B cell (primary cell): ENCODE results near the gene SALL4. TPM values are rescaled to one million over a fixed set of nuclear protein-coding genes. Genes with fewer than 3 reads are reported as not detected.

Source experiments
- ATAC-seq: fragments of 200-7000 bp; cut with Tn5 transposase; one replicate; pipeline ENCODE4 v1.10.0; 2021; ENCODE audit warnings: low read depth, mild to moderate bottlenecking, moderate number of reproducible peaks, moderate library complexity
- CTCF ChIA-PET: fragments of 350-600 bp; sonication (Branson Sonifier 250); formaldehyde crosslinking; loops from one replicate; lab custom pipeline; 2021; ENCODE audit warnings: antibody characterized with exemption, inconsistent platforms; lab: Charles Lee
- POLR2A ChIA-PET: fragments of 350-600 bp; sonication (Branson Sonifier 250); formaldehyde crosslinking; loops from one replicate; lab custom pipeline; 2021; ENCODE audit warnings: antibody characterized with exemption; lab: Charles Lee
- DNase-seq: peaks from one replicate; pipeline ENCODE4 v3.0.0; 2013
- H2AFZ ChIP-seq: 2 replicates; pipeline ENCODE4 v1.6.1; 2012; ENCODE audit warnings: mild to moderate bottlenecking, low read depth, low read length; ENCODE audit not compliant: insufficient read depth, poor library complexity, severe bottlenecking
- H3K27ac ChIP-seq, 2 donors: 1 replicate in 1 of 2; 2 replicates in 1 of 2; pipeline ENCODE4 v1.5.1; 2012 to 2013; ENCODE audit warnings: low read length in 2 of 2, mild to moderate bottlenecking in 2 of 2, moderate library complexity in 1 of 2
- H3K27me3 ChIP-seq, 4 experiments: fragments of 200-600 bp in 1 of 4; sonication (generic) in 1 of 4; replicated peaks in 1 of 4; 1 replicate in 2 of 4; 2 replicates in 2 of 4; pipeline versions ENCODE4 v1.6.1 to v1.7.0; 2013 to 2016; ENCODE audit warnings: low read length in 3 of 4, mild to moderate bottlenecking in 2 of 4, mixed read lengths in 1 of 4, moderate library complexity in 1 of 4; ENCODE audit not compliant: insufficient read depth in 4 of 4, control insufficient read depth in 3 of 4; ENCODE audit errors: control extremely low read depth in 1 of 4
- H3K36me3 ChIP-seq, 2 experiments: replicated peaks in 1 of 2; 1 replicate in 1 of 2; 2 replicates in 1 of 2; pipeline versions ENCODE4 v1.6.1 to v1.7.1; 2013; ENCODE audit warnings: low read length in 1 of 2; ENCODE audit not compliant: insufficient read depth in 2 of 2, control insufficient read depth in 1 of 2; ENCODE audit errors: control extremely low read depth in 1 of 2, extremely low read depth in 1 of 2
- H3K4me1 ChIP-seq, 2 donors: fragments of 200-600 bp in 1 of 2; sonication (generic) in 1 of 2; 1 replicate in 1 of 2; 2 replicates in 1 of 2; pipeline versions ENCODE4 v1.5.1 to v1.6.1; 2013 to 2017; ENCODE audit warnings: low read length in 2 of 2; ENCODE audit not compliant: control insufficient read depth in 2 of 2, insufficient read depth in 2 of 2
- H3K4me2 ChIP-seq: replicated peaks from 2 replicates; pipeline ENCODE3; 2012; ENCODE audit warnings: mild to moderate bottlenecking, low read depth, low read length; ENCODE audit not compliant: poor library complexity, severe bottlenecking
- H3K4me3 ChIP-seq, 5 experiments: fragments of 200-600 bp in 1 of 5; sonication (generic) in 1 of 5; 1 replicate in 3 of 5; 2 replicates in 2 of 5; pipeline versions ENCODE4 v1.5.1 to v1.7.0; 2011 to 2016; ENCODE audit warnings: low read length in 4 of 5, mild to moderate bottlenecking in 4 of 5, low read depth in 2 of 5, control low read depth in 1 of 5, moderate library complexity in 1 of 5; ENCODE audit not compliant: insufficient read depth in 1 of 5; ENCODE audit errors: control extremely low read depth in 1 of 5, extremely low read depth in 1 of 5
- H3K79me2 ChIP-seq: fragments of 200-600 bp; sonication (generic); one replicate; pipeline ENCODE4 v1.6.0; 2016; ENCODE audit warnings: low read length; ENCODE audit not compliant: control insufficient read depth, insufficient read depth
- H3K9ac ChIP-seq: fragments of 200-600 bp; sonication (generic); 2 replicates; pipeline ENCODE4 v1.6.1; 2017; ENCODE audit warnings: mild to moderate bottlenecking, low read length, moderate library complexity
- H3K9me3 ChIP-seq, 3 donors: one replicate each; pipeline versions ENCODE4 v1.6.1 to v1.7.1; 2013; ENCODE audit warnings: low read length in 2 of 3; ENCODE audit not compliant: control insufficient read depth in 2 of 3, insufficient read depth in 1 of 3; ENCODE audit errors: control extremely low read depth in 1 of 3
- H4K20me1 ChIP-seq: 2 replicates; pipeline ENCODE4 v1.6.0; 2012; ENCODE audit warnings: mild to moderate bottlenecking, low read length; ENCODE audit not compliant: insufficient read depth, control insufficient read depth, poor library complexity, severe bottlenecking
- H3K27ac Mint-ChIP-seq: one replicate; pipeline ENCODE4 v1.8.0; 2021; ENCODE audit warnings: mixed read lengths
- H3K27me3 Mint-ChIP-seq: one replicate; pipeline ENCODE4 v1.8.0; 2021; ENCODE audit warnings: mixed read lengths
- H3K4me1 Mint-ChIP-seq: one replicate; pipeline ENCODE4 v1.8.0; 2021; ENCODE audit warnings: mixed read lengths
- H3K4me3 Mint-ChIP-seq: one replicate; pipeline ENCODE4 v1.8.0; 2021; ENCODE audit warnings: mixed read lengths
- H3K9me3 Mint-ChIP-seq: one replicate; pipeline ENCODE4 v1.8.0; 2022; ENCODE audit warnings: mixed read lengths; ENCODE audit not compliant: insufficient read depth
- EZH2 ChIP-seq: IDR thresholded peaks from 2 replicates; pipeline ENCODE4 v1.6.1; 2012; ENCODE audit warnings: borderline replicate concordance, low read depth, mild to moderate bottlenecking, moderate library complexity, low read length; ENCODE audit not compliant: insufficient read depth, poor library complexity, severe bottlenecking
- WGBS: methylation state at CpG from one replicate; pipeline ENCODE4 v1.1.5; 2013; ENCODE audit warnings: missing lambda C conversion rate; ENCODE audit not compliant: insufficient coverage; 5-methylcytosine and 5-hydroxymethylcytosine counted together
- intact Hi-C: fragments of 100-400 bp; cut with micrococcal nuclease; formaldehyde crosslinking; loops from one replicate; pipeline ENCODE4 v1.10.0; 2022
- polyA plus RNA-seq: library from polyadenylated mRNA; depleted of rRNA; stranded (reverse); fragments of >200 nt; gene quantifications from 2 replicates; pipeline ENCODE4 v1.2.3, GENCODE V29; 2012
- total RNA-seq, 2 donors: library from RNA; stranded (reverse); fragments of 120-200 nt in 1 of 2; gene quantifications; 1 replicate in 1 of 2; 2 replicates in 1 of 2; pipeline versions ENCODE4 v1.2.3 to v1.2.4, GENCODE V29; 2013 to 2022
- TF ChIP-seq, protein P1 (sequence below): fragments of 200-600 bp; IDR thresholded peaks from one replicate; pipeline ENCODE4 v1.8.0; 2022; ENCODE audit warnings: antibody characterized with exemption, mild to moderate bottlenecking

The SALL4 gene
- total and polyA plus RNA-seq, 2 donors (not counting 1 experiment from before 2014, with no cell fraction given): 0.21 TPM; not detected in 1

DNA sequence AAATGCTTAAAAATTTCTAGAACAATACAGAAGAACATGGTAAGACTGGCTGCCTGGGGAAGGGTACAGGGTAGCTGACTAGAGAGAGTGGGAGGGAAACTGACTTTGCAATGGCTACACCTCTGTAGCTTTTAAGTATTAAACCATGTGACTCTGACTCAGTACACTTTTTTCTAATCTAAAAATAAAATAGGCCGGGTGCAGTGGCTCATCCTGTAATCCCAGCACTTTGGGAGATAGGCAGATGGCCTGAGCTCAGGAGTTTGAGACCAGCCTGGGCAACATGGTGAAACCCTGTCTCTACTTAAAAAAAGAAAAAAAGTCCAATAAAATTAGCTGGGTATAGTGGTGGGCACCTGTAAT, 52.7 kb downstream of the SALL4 start:
- Histone ChIP-seq H3K79me2 (no peaks in the 10 kb centered on the region), H4K20me1 (no peaks in the 10 kb centered on the region), H3K4me3 (no peak overlapping the region), H3K27ac (no peak overlapping the region), H3K4me1 (no peaks in the 10 kb centered on the region), H3K27me3 (no peaks in the 10 kb centered on the region), H3K9me3 (no peaks in the 10 kb centered on the region), H2AFZ (no peak overlapping the region), H3K4me2 (no peak overlapping the region), H3K9ac (no peak overlapping the region), H3K36me3 (no peaks in the 10 kb centered on the region)
- ChIA-PET CTCF (no interaction called here), POLR2A (no interaction called here)
- no peak for DNase-seq
- H3K27ac Mint-ChIP-seq: no peak overlapping the region
- no peak overlapping the region for H3K4me3 Mint-ChIP-seq
- no peak for ATAC-seq
- H3K4me1 Mint-ChIP-seq: no peaks in the 10 kb centered on the region
- TF ChIP-seq, protein P1, sequence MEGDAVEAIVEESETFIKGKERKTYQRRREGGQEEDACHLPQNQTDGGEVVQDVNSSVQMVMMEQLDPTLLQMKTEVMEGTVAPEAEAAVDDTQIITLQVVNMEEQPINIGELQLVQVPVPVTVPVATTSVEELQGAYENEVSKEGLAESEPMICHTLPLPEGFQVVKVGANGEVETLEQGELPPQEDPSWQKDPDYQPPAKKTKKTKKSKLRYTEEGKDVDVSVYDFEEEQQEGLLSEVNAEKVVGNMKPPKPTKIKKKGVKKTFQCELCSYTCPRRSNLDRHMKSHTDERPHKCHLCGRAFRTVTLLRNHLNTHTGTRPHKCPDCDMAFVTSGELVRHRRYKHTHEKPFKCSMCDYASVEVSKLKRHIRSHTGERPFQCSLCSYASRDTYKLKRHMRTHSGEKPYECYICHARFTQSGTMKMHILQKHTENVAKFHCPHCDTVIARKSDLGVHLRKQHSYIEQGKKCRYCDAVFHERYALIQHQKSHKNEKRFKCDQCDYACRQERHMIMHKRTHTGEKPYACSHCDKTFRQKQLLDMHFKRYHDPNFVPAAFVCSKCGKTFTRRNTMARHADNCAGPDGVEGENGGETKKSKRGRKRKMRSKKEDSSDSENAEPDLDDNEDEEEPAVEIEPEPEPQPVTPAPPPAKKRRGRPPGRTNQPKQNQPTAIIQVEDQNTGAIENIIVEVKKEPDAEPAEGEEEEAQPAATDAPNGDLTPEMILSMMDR: no peak
- no peak for TF ChIP-seq EZH2
- WGBS: no CpG with 5 or more reads among the region's 1 CpG
- intact Hi-C loops: no loop called here
- peaks cover 5% of the 10 kb centered on the region for H3K9me3 Mint-ChIP-seq
- peaks cover 5% of the 10 kb centered on the region for H3K27me3 Mint-ChIP-seq

DNA sequence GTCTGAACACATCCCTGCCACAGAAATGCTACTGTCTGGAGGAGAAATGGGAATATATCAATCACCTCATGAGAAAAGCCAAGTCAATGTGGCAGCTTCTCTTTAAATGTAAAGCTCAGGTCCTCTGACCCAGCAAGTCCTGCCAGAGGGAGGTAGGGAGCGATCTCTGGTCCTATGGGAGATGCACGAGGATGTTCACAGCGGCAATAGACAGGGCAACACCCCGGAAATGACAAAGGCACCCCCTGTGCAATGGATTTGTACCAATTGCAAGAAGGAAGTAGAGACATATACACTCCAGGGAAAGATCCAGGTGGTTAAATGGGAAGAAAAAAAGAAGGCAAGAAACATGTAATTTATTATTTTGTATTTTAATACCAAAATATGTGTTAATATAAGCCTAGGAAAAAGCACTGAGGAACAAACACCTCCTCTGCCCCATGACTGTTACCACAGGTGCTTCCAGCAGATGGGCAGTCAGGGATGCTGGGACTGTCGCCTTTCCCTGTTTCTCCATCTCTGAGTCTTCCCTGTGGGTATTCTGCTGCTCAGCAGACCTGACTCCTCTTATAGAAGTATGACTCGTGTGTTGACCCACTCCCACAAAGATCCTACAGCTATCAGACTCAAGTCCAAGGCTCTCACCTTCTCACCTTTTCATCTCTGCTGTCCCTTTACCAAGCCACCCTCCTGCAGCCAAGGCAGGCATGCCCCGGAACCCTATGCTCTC, 55.0 kb downstream of the SALL4 start:
- POLR2A ChIA-PET: no interaction called here
- Histone ChIP-seq H3K9ac (no peak overlapping the region), H3K4me1 (no peaks in the 10 kb centered on the region), H3K79me2 (no peaks in the 10 kb centered on the region), H3K4me3 (no peak overlapping the region), H3K27me3 (no peaks in the 10 kb centered on the region), H3K4me2 (no peak overlapping the region), H3K9me3 (no peaks in the 10 kb centered on the region), H3K27ac (no peak overlapping the region), H2AFZ (no peak overlapping the region), H3K36me3 (no peaks in the 10 kb centered on the region), H4K20me1 (no peaks in the 10 kb centered on the region)
- DNase-seq (no peak), ATAC-seq (no peak)
- TF ChIP-seq, protein P1: no peak
- Mint-ChIP-seq H3K9me3 (peaks cover 5% of the 10 kb centered on the region), H3K27ac (no peak overlapping the region), H3K4me3 (no peak overlapping the region), H3K27me3 (peaks cover 9% of the 10 kb centered on the region), H3K4me1 (no peaks in the 10 kb centered on the region)
- intact Hi-C loops: no loop called here
- WGBS: 96% methylated on average over 6 of the region's 7 CpGs
- CTCF ChIA-PET: no interaction called here
